HG03095 (cell line): ENCODE measurements around the gene FTCD.

Experiments used
- ATAC-seq: cut with Tn5 transposase; IDR thresholded peaks from one replicate; pipeline ENCODE4 v1.9.1; 2021; ENCODE audit warnings: moderate library complexity; ENCODE audit not compliant: unreplicated experiment

Gene FTCD

DNA sequence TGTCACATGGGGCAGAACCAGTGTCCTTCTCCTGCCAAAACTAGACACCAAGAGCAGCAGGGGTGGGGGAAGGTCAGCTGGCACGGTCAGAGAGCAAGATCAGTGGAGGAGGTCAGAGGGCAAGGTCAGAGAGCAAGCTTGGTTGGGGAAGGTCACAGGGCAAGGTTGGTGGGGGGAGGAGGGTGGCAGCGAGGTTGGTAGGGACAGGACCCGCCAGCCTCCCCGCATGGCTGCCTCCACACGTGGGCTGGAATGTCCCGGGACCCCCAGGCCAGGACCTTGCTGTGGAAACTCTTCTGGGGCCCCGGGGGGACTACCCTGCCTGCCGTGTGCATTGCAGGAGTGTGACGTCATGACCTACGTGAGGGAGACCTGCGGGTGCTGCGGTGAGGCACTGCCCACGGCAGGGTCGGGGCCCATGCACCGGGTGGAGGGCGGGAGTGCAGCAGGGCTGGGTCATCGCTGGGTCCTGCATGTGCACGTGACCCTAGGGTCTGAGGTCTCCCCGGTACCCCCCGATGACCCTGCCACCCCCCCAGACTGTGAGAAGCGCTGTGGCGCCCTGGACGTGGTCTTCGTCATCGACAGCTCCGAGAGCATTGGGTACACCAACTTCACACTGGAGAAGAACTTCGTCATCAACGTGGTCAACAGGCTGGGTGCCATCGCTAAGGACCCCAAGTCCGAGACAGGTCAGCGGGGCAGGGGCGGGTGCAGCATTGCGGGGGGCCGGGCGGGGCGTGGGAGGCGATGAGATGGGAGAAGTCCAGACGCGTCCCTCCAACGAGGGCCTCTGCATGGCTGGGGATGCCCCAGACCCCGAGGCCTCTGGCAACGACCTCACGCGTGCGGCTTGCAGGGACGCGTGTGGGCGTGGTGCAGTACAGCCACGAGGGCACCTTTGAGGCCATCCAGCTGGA, 30.2 kb downstream of the FTCD start:
- no peak for ATAC-seq

DNA sequence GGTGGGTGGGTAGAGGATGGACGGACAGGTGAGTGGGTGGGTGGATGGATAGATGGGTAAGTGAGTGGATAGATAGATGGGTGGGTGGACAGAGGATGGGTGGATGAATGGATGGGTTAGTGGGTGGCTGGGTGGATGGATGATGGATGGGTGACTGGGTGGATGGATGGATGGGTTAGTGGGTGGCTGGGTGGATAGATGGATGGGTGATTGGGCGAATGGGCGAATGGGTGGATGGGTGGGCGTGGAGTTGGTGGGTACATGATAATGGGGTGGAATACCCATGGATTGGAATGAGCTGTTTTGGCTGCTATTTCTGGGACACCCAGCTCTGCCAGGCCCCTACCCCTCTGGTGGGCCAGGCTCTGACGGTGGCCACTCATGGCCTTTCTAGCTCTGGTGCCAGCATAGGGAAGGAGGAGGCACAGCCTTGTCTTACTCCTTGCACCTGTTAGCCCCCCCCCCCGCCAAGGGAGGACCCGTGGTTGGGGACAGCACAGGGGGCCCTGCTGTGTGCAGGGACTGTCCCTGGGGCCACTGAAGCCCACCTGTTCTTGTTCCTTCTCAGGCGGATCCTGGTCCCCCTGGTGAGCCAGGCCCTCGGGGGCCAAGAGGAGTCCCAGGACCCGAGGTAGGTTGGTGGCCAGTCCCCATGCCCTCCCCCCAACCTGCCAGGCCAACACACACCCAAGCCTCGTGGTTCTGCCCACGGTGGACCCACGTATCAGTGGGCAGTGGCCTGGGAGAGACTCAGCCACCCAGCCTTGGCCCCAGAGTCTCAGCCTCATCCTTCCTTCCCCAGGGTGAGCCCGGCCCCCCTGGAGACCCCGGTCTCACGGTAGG, 31.1 kb downstream of the FTCD start:
- no peak for ATAC-seq

GRCh38 chr21:46122758-46123683, 32.4 kb downstream of the FTCD start:
- ATAC-seq: no peak

GRCh38 chr21:46122237-46122671, 33.1 kb downstream of the FTCD start:
- ATAC-seq: no peak

DNA sequence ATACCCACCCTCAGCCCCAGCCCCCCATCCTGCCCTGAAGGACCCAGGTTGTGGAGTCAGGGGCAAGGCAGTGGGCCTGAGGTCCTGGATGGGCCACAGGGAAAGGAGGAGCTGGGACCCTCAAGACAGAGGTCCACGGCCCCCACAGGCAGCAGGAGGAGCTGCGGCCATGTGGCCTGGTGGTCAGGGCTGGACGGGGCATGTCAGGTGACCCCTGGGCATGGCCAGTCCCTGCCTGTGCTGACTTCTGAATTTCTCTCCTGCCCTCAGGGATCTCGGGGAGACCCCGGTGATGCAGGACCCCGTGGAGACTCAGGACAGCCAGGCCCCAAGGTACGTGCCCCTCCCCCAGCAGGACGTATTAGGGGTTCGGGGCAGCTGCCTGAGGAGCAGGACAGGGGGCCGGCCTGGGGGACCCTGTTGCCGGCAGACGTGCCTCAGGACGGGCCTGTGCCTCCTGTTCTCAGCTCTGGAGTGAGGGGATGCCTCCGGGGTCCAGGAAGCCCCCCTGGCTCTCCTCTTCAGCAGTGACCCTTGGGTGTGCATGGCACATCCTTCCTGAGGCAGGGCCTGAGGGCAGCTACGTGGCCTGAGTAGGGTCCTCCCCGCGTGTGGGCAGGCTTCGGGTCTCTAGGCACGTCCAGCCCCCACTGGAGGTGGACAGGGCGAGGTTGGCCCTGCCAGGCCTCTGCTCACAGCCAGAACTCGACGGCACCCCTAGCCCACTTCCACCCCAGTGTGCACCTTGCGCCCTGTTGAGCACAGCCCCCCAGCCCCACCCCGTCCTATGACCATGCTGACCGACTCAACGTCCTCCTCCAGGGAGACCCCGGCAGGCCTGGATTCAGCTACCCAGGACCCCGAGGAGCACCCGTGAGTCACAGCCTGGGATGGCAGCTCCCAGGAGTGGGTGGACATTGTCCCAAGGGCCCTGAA, 33.8 kb downstream of the FTCD start:
- ATAC-seq: no peak

DNA sequence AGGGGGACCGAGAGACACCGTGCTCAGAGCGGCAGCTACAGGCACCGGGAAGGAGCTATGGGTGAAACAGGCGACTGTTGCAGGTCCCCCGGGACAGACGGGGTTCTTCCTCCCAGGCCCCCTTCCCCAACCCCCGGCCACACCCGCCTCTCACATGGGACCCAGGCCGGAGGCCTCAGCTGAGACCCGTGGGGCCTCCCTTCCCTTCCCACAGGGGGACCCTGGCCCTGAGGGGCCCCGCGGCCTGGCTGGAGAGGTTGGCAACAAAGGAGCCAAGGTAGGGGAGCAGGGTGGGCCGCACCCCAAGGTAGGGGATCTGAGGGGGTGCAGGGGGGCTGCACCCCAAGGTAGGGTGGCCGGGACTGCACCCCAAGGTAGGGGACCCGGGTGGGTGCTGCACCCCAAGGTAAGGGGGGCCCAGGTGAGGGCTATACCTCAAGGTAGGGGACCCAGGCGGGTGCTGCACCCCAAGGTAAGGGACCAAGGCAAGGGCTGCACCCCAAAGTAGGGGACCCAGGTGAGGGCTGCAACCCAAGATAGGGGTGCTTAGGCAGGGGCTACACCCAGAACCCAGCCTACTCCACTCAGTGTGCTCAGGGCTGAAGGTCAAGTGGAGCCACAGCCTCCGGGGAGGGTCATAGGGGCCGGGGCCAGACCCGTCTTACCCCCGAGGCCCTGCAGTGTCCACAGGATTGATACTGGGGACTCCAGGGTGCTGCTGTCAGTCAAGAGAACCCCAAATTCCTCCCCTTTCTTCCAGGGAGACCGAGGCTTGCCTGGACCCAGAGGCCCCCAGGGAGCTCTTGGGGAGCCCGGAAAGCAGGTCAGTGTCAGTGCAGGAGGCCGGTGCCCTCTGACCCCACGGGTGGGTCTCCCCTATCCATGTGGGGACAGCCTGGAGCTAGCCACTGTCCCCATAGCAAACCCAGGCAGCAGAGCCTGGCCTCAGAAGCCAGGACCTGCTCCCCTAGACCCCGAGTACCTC, 34.8 kb downstream of the FTCD start:
- ATAC-seq: no peak

DNA sequence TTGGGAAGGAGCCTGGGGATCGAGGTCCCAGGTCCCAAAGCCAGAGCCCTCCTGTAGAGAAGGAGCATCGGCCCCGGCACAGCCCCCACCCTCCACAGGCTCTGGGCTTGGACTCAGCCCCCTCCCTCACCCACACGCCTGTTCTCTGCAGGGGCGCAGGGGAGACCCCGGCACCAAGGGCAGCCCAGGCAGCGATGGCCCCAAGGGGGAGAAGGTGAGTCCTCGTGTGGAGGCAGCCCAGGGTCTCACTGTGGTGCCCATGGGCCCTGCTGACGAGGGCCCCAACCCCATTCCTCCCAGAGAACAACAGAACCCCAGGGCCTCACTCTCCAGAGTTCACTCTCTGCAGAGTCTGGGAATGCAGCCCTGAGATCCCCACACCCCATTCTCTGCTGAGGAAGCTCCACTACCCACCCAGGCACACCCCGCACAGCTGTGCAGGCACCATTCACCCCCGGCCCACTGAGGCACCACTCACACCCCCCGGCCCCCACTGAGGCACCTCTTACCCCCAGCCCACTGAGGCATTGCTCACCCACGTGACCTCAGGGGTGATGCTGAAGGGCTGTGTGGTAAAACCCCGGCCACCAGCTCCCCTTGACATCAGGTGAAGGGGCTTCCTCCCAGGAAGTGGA, 35.6 kb downstream of the FTCD start:
- ATAC-seq: no peak

DNA sequence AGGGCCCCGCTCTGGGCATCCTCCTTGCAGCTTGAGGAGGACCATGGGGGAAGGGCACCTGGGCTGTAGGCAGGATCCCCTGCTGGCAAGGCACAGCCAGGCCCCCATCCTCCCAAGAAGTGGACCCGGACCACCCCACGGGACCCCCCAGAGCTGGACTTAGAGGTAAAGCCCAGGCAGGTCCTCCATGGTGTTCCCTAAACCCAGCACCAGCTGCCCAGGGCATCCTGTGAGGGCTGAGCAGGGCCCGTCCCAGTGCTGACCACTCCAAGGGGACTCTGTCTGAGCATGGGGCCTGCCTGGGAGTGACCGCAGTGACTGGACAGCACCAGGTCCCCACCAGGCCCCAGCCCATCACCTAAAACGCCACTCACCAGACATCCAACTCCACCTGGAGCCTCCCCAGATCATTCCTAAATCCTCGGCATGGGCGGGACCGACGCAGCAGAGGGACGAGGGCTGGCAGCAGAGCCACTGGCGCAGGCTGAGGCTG, 36.2 kb downstream of the FTCD start:
- no peak for ATAC-seq

DNA sequence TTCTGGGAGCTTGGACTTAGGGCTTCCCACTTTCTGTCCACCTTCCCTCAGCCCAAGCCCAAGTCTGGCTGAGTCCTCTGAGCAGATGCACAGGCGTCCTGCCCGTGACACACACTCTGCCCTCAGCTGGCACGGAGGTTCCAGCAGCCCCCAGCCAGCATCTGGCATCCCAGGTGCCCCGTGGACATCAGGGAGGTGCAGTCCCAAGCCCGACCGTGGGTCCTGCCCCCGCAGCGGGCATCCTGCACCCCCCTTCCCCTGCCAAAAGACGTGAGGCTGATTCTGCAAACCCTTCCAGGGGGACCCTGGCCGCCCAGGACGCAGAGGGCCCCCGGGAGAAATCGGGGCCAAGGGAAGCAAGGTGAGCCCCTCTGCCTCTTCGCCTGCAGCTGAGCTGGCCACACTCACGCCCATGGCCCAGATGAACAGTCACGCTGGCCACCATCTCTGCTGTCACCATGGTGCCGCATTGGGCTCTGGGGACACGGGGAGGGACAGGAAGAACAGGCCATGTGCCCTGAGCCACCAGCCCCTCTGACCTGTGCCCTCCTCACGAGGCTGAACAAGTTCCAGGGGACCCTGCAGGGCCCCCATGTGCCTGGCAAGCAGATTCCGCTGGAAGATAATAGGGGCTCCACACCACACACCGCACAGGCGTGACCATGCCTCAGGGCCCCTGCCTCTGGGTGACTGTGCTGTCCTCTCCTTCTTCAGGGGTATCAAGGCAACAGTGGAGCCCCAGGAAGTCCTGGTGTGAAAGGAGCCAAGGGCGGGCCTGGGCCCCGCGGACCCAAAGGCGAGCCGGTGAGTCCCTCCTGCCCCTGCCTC, 36.8 kb downstream of the FTCD start:
- no peak for ATAC-seq

DNA sequence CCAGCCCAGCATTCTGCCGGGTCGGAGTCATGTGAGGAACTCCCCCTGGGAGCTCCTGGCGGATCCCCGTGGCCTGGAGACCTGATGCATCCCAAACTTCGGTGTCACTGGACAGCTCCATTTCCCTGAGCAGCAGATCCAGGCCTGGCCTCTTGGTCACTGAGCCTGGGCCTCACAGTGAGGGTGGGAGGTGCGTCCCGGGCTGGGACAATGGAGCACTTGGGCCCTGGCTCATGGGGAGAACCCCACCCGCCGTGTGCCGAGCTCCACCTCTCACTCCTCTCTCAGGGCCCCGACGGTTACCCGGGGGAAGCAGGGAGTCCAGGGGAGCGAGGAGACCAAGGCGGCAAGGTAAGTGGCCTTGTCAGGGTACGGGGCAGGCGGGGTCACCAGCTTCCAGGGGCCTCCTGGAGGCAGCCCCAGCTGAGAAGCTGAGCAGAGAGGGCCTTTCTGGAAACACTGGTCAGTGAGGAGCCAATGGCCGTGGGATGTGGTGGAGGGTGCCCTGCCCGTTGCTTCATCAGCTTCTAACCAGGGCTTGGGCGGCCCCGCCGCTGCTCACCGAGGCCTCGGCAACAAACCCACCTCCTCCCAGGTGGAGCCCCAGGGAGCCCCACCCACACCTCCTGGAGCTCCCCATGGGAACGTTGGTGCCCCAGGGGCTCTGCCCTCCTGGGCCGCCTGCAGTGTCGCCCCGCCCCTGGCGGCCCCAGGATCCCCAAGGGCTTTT, 37.6 kb downstream of the FTCD start:
- ATAC-seq: no peak

GRCh38 chr21:46116776-46117585, 38.4 kb downstream of the FTCD start:
- no peak for ATAC-seq

GRCh38 chr21:46116189-46116775, 39.1 kb downstream of the FTCD start:
- ATAC-seq: no peak

DNA sequence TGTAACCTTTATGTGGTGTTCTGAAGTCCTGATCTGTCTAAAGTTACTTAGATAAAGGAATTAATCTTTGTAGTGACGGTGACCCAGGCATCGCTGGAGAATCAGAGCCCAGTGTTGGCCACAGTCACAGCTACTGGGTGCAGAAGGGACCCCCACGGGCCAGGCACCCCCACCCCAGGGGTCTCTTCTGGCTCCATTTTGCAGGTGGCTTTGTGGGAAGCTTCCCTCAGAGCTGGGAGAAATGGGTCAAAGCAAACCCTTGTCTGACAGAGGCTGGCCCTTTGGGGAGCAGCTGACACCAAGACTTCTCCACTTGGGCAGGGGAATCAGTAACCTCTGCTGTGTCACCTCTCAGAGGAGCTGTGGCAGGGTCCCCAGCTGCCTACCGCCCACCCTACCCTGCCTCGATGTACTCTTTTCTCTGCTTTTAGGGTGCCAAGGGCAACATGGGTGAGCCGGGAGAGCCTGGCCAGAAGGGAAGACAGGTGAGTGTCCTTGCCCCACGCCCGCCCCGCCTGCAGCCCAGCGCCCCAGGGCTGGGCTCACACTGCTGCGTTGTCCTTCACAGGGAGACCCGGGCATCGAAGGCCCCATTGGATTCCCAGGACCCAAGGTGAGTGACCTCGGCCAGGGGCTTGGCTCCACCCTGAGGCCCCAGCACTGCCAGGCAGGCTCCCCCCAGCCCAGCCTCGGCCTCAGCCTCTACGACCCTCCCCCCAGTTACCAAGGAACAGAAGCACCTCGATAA, 39.8 kb downstream of the FTCD start:
- no peak for ATAC-seq

- no peak for ATAC-seq
These were observed 40.4 kb downstream of the FTCD start for GRCh38 chr21:46114963-46115362.
